VCaP (cell line): ENCODE measurements around the gene APC.

ENCODE experiments used
- H3K27ac ChIP-seq: fragments of 450-650 bp; 2 replicates; pipeline ENCODE4 v1.5.1; 2017
- CTCF ChIP-seq: fragments of 450-650 bp; conservative IDR thresholded peaks from 2 replicates; pipeline ENCODE4 v1.5.1; 2017; ENCODE audit warnings: mild to moderate bottlenecking, moderate library complexity

Gene APC

GRCh38 chr5:112784726-112785125, 47.0 kb downstream of the APC start:
- no peak for TF ChIP-seq CTCF
- H3K27ac ChIP-seq: no peak overlapping the region

GRCh38 chr5:112787261-112787660, 49.6 kb downstream of the APC start:
- no peak for TF ChIP-seq CTCF
- H3K27ac ChIP-seq: no peak overlapping the region

- no peak overlapping the region for H3K27ac ChIP-seq
- TF ChIP-seq CTCF: no peak
Observed at GRCh38 chr5:112787896-112788295, 50.2 kb downstream of the APC start.

GRCh38 chr5:112793201-112793600, 55.5 kb downstream of the APC start:
- H3K27ac ChIP-seq: no peak overlapping the region
- TF ChIP-seq CTCF: no peak

GRCh38 chr5:112794410-112794809, 56.7 kb downstream of the APC start:
- no peak for TF ChIP-seq CTCF
- no peak overlapping the region for H3K27ac ChIP-seq

GRCh38 chr5:112795342-112795741, 57.7 kb downstream of the APC start:
- no peak for TF ChIP-seq CTCF
- peak overlapping the region; percentile 32 for H3K27ac ChIP-seq

DNA sequence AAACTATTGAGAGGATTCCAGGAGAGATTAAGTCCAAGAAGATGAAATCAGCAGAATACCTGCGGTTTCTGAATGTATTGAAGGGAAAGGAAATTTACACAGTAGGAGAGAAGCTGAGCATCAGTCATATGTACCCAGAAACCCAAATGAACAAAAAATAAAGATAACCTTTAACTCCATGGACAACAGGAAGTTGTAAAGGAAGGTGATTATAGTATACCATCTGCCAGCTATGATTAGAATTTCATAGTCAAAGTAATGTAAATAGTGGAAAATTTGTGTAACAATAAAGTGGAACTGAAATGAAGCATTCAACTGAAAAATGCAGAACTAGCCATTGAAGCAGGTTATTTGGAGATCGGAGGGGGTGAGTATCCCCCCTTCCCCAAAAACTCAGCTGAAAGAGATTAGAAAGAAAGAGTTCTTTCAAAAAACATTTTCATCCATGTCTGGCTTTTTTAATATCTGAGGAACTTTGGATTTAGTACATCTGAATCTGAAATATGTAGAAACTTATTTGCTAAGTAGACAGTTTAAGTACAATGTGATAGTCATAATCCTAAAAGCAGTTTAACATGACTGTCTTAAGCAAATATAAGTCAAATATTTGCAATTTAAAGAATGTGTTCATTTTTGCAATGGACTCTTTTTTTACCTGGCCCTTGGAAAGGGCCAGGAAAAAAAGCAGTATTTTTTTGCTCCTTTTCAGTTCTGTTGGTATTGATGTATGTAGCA, 58.4 kb downstream of the APC start:
- no peak for TF ChIP-seq CTCF
- peak overlapping the region; percentile 32 for H3K27ac ChIP-seq
